ENCODE data around the gene SLC44A1.

The SLC44A1 gene

GRCh38 chr9:105251133-105251532, 6.7 kb downstream of the SLC44A1 start:
- Histone ChIP-seq H2BK5ac (ENCODE audit: low read depth, low read length, poor library complexity, severe bottlenecking) (no peak overlapping the region), H2BK120ac (ENCODE audit: low read depth, low read length) (no peak overlapping the region), H3K9ac (ENCODE audit: low read length) (no peak overlapping the region), H3K4me3 (ENCODE audit: insufficient read depth in 1 of 2, low read depth in 1 of 2, low read length in 2 of 2) (no peak overlapping the region), H2AFZ (ENCODE audit: low read depth, low read length) (no peak overlapping the region), H3K14ac (ENCODE audit: low read length in 2 of 2) (no peak overlapping the region), H3K27ac (ENCODE audit: low read length, poor library complexity, severe bottlenecking) (no peak overlapping the region), H2AK5ac (ENCODE audit: low read length, severe bottlenecking) (no peak overlapping the region), H3K18ac (ENCODE audit: low read depth in 1 of 2, low read length in 2 of 2) (no peak overlapping the region), H4K91ac (ENCODE audit: low read length) (no peak overlapping the region), H3K79me1 (replicated peaks; ENCODE audit: low read length, poor library complexity, severe bottlenecking) (peaks cover 32% of the 10 kb centered on the region), H3K9me3 (ENCODE audit: control insufficient read depth, low read length) (no peaks in the 10 kb centered on the region), H2BK12ac (ENCODE audit: low read length in 2 of 2) (peak overlapping the region in 1 of 2 experiments; percentile 72), H3K4me1 (ENCODE audit: control insufficient read depth, insufficient read depth, low read depth, low read length) (no peaks in the 10 kb centered on the region), H2BK15ac (ENCODE audit: low read depth, poor library complexity, severe bottlenecking) (no peak overlapping the region), H3K4me2 (ENCODE audit: low read length, poor library complexity, severe bottlenecking) (no peak overlapping the region), H3K23ac (ENCODE audit: low read length in 2 of 2) (no peak overlapping the region), H3K27me3 (ENCODE audit: control insufficient read depth in 1 of 2, insufficient read depth in 1 of 2, low read length in 2 of 2) (no peaks in the 10 kb centered on the region), H4K8ac (ENCODE audit: low read length) (no peak overlapping the region), H3K4ac (ENCODE audit: low read depth in 1 of 2, low read length in 2 of 2) (no peak overlapping the region), H3K36me3 (ENCODE audit: control insufficient read depth in 1 of 2, insufficient read depth in 2 of 2, low read depth in 1 of 2, low read length in 2 of 2) (no peaks in the 10 kb centered on the region)
- 87% methylated on average over 8 of the region's 8 CpGs for WGBS
- no peak for DNase-seq

DNA sequence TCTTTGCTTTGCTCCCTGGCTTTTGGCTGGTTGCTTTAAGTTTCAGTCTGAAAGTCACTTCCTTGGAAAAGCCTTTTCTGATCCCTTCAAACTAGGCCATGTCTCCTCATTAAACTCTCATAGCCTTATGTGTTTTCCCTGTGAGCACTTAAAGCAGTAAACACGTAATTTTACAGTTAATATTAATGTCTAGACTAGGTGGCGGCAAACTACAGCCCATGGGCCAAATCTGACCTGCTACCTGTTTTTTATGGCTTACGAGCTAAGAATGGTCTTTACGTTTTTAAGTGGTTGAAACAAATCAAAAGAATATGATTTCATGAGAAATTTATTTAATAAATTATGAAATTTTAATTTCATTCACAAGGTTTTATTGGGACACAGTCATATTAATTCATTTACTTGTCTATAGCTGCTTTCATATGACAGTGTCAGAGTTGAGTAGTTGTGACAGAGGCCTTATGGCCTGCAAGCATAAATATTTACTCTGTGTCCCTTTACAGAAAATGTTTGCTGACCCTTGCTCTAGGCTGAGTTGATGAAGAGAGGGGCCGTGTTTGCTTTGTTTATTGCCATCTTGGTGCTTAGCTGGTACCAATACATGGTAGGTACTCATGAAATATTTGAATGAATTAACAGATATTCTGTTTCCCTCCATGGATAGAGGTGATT, 7.4 kb downstream of the SLC44A1 start:
- Histone ChIP-seq H2AK5ac (ENCODE audit: low read length, severe bottlenecking) (no peak overlapping the region), H2BK120ac (ENCODE audit: low read depth, low read length) (no peak overlapping the region), H3K18ac (ENCODE audit: low read depth in 1 of 2, low read length in 2 of 2) (no peak overlapping the region), H3K4ac (ENCODE audit: low read depth in 1 of 2, low read length in 2 of 2) (no peak overlapping the region), H3K23ac (ENCODE audit: low read length in 2 of 2) (no peak overlapping the region), H3K9ac (ENCODE audit: low read length) (no peak overlapping the region), H3K4me3 (ENCODE audit: insufficient read depth in 1 of 2, low read depth in 1 of 2, low read length in 2 of 2) (no peak overlapping the region), H3K9me3 (ENCODE audit: control insufficient read depth, low read length) (no peaks in the 10 kb centered on the region), H2AFZ (ENCODE audit: low read depth, low read length) (no peak overlapping the region), H3K27ac (ENCODE audit: low read length, poor library complexity, severe bottlenecking) (no peak overlapping the region), H2BK5ac (ENCODE audit: low read depth, low read length, poor library complexity, severe bottlenecking) (no peak overlapping the region), H3K4me1 (ENCODE audit: control insufficient read depth, insufficient read depth, low read depth, low read length) (no peaks in the 10 kb centered on the region), H2BK12ac (ENCODE audit: low read length in 2 of 2) (no peak overlapping the region), H3K36me3 (ENCODE audit: control insufficient read depth in 1 of 2, insufficient read depth in 2 of 2, low read depth in 1 of 2, low read length in 2 of 2) (no peaks in the 10 kb centered on the region), H3K79me1 (replicated peaks; ENCODE audit: low read length, poor library complexity, severe bottlenecking) (peaks cover 30% of the 10 kb centered on the region), H3K4me2 (ENCODE audit: low read length, poor library complexity, severe bottlenecking) (no peak overlapping the region), H2BK15ac (ENCODE audit: low read depth, poor library complexity, severe bottlenecking) (no peak overlapping the region), H3K27me3 (ENCODE audit: control insufficient read depth in 1 of 2, insufficient read depth in 1 of 2, low read length in 2 of 2) (no peaks in the 10 kb centered on the region), H3K14ac (ENCODE audit: low read length in 2 of 2) (no peak overlapping the region), H4K8ac (ENCODE audit: low read length) (no peak overlapping the region), H4K91ac (ENCODE audit: low read length) (no peak overlapping the region)
- no peak for DNase-seq
- WGBS = 67% methylated on average over 4 of the region's 5 CpGs

- H2AFZ ChIP-seq (ENCODE audit: low read depth, low read length) = no peak overlapping the region
- no peak overlapping the region for H3K4me3 ChIP-seq (ENCODE audit: insufficient read depth in 1 of 2, low read depth in 1 of 2, low read length in 2 of 2)
- H3K27me3 ChIP-seq (ENCODE audit: control insufficient read depth in 1 of 2, insufficient read depth in 1 of 2, low read length in 2 of 2) = no peaks in the 10 kb centered on the region
- H2BK120ac ChIP-seq (ENCODE audit: low read depth, low read length) = no peak overlapping the region
- no peak overlapping the region for H3K18ac ChIP-seq (ENCODE audit: low read depth in 1 of 2, low read length in 2 of 2)
- H2AK5ac ChIP-seq (ENCODE audit: low read length, severe bottlenecking) = no peak overlapping the region
- H3K23ac ChIP-seq (ENCODE audit: low read length in 2 of 2) = no peak overlapping the region
- no peak overlapping the region for H3K27ac ChIP-seq (ENCODE audit: low read length, poor library complexity, severe bottlenecking)
- no peak overlapping the region for H2BK15ac ChIP-seq (ENCODE audit: low read depth, poor library complexity, severe bottlenecking)
- no peak overlapping the region for H2BK12ac ChIP-seq (ENCODE audit: low read length in 2 of 2)
- no peak overlapping the region for H4K91ac ChIP-seq (ENCODE audit: low read length)
- no peaks in the 10 kb centered on the region for H3K9me3 ChIP-seq (ENCODE audit: control insufficient read depth, low read length)
- no peak overlapping the region for H3K4ac ChIP-seq (ENCODE audit: low read depth in 1 of 2, low read length in 2 of 2)
- peak overlapping the region in 1 of 2 experiments; percentile 99 for H3K14ac ChIP-seq (ENCODE audit: low read length in 2 of 2)
- DNase-seq = no peak
- H4K8ac ChIP-seq (ENCODE audit: low read length) = no peak overlapping the region
- no peak overlapping the region for H3K9ac ChIP-seq (ENCODE audit: low read length)
- no peaks in the 10 kb centered on the region for H3K4me1 ChIP-seq (ENCODE audit: control insufficient read depth, insufficient read depth, low read depth, low read length)
- H3K79me1 ChIP-seq (replicated peaks; ENCODE audit: low read length, poor library complexity, severe bottlenecking) = peaks cover 28% of the 10 kb centered on the region
- WGBS = 81% methylated on average over 5 of the region's 5 CpGs
- no peak overlapping the region for H3K4me2 ChIP-seq (ENCODE audit: low read length, poor library complexity, severe bottlenecking)
- H2BK5ac ChIP-seq (ENCODE audit: low read depth, low read length, poor library complexity, severe bottlenecking) = no peak overlapping the region
- H3K36me3 ChIP-seq (ENCODE audit: control insufficient read depth in 1 of 2, insufficient read depth in 2 of 2, low read depth in 1 of 2, low read length in 2 of 2) = no peaks in the 10 kb centered on the region
Observed at GRCh38 chr9:105252405-105252756, 7.9 kb downstream of the SLC44A1 start.

DNA sequence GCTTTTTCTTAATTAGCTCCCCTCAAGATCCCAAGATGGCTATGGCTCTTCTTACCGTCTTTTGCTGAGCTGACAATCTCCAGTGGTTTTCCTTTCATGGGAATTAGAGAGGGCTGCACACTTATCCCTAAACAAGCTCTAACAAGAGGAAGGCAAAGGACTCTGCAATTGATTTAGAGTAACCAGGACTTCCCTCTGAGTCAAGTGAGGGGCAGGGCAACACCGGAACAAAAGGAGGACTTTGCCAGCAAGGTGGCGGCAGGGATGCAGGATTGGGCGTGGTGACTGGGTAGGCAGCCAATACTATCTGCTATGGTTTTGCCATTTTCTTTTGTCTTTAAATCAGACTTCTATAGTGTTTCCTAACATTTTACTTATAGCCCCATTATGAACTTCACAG, 9.8 kb downstream of the SLC44A1 start:
- Histone ChIP-seq H3K4me1 (ENCODE audit: control insufficient read depth, insufficient read depth, low read depth, low read length) (no peaks in the 10 kb centered on the region), H3K18ac (ENCODE audit: low read depth in 1 of 2, low read length in 2 of 2) (no peak overlapping the region), H3K36me3 (ENCODE audit: control insufficient read depth in 1 of 2, insufficient read depth in 2 of 2, low read depth in 1 of 2, low read length in 2 of 2) (no peaks in the 10 kb centered on the region), H3K4me3 (ENCODE audit: insufficient read depth in 1 of 2, low read depth in 1 of 2, low read length in 2 of 2) (no peak overlapping the region), H4K91ac (ENCODE audit: low read length) (no peak overlapping the region), H2BK12ac (ENCODE audit: low read length in 2 of 2) (no peak overlapping the region), H3K23ac (ENCODE audit: low read length in 2 of 2) (no peak overlapping the region), H3K4ac (ENCODE audit: low read depth in 1 of 2, low read length in 2 of 2) (no peak overlapping the region), H2AFZ (ENCODE audit: low read depth, low read length) (no peak overlapping the region), H3K27me3 (ENCODE audit: control insufficient read depth in 1 of 2, insufficient read depth in 1 of 2, low read length in 2 of 2) (no peaks in the 10 kb centered on the region), H3K27ac (ENCODE audit: low read length, poor library complexity, severe bottlenecking) (no peak overlapping the region), H3K4me2 (ENCODE audit: low read length, poor library complexity, severe bottlenecking) (no peak overlapping the region), H4K8ac (ENCODE audit: low read length) (no peak overlapping the region), H3K14ac (ENCODE audit: low read length in 2 of 2) (no peak overlapping the region), H2AK5ac (ENCODE audit: low read length, severe bottlenecking) (no peak overlapping the region), H3K9me3 (ENCODE audit: control insufficient read depth, low read length) (no peaks in the 10 kb centered on the region), H2BK15ac (ENCODE audit: low read depth, poor library complexity, severe bottlenecking) (no peak overlapping the region), H2BK120ac (ENCODE audit: low read depth, low read length) (no peak overlapping the region), H3K9ac (ENCODE audit: low read length) (no peak overlapping the region), H2BK5ac (ENCODE audit: low read depth, low read length, poor library complexity, severe bottlenecking) (no peak overlapping the region), H3K79me1 (replicated peaks; ENCODE audit: low read length, poor library complexity, severe bottlenecking) (peaks cover 34% of the 10 kb centered on the region)
- 96% methylated on average over 4 of the region's 4 CpGs for WGBS
- DNase-seq = no peak

Data from mesenchymal stem cell (in vitro differentiated cells and primary cell).